PFSK-1 (cell line): ENCODE measurements around the gene NFIB.

Experiments used
- FOXP2 ChIP-seq: optimal IDR thresholded peaks from 2 replicates; pipeline ENCODE3; 2011; ENCODE audit warnings: borderline replicate concordance, control low read depth, inconsistent platforms; ENCODE audit not compliant: insufficient read depth; ENCODE audit errors: extremely low read length, extremely low read depth
- POLR2AphosphoS5 ChIP-seq: IDR thresholded peaks from 2 replicates; pipeline ENCODE4 v1.6.1; 2012; ENCODE audit warnings: low read depth, mild to moderate bottlenecking, control low read depth, low read length, moderate library complexity
- TAF1 ChIP-seq: IDR thresholded peaks from 2 replicates; pipeline ENCODE4 v1.6.1; 2012; ENCODE audit warnings: low read length, control low read depth, borderline replicate concordance; ENCODE audit not compliant: insufficient read depth
- TF ChIP-seq, protein P1 (sequence below), 2 experiments: IDR thresholded peaks; 2 replicates each; pipeline versions ENCODE4 v1.6.1 to v1.8.0; 2011 to 2012; ENCODE audit warnings: low read depth in 2 of 2, low read length in 2 of 2, control low read depth in 1 of 2, inconsistent platforms in 1 of 2, mild to moderate bottlenecking in 1 of 2, moderate library complexity in 1 of 2; ENCODE audit not compliant: insufficient read depth in 1 of 2

DNA sequence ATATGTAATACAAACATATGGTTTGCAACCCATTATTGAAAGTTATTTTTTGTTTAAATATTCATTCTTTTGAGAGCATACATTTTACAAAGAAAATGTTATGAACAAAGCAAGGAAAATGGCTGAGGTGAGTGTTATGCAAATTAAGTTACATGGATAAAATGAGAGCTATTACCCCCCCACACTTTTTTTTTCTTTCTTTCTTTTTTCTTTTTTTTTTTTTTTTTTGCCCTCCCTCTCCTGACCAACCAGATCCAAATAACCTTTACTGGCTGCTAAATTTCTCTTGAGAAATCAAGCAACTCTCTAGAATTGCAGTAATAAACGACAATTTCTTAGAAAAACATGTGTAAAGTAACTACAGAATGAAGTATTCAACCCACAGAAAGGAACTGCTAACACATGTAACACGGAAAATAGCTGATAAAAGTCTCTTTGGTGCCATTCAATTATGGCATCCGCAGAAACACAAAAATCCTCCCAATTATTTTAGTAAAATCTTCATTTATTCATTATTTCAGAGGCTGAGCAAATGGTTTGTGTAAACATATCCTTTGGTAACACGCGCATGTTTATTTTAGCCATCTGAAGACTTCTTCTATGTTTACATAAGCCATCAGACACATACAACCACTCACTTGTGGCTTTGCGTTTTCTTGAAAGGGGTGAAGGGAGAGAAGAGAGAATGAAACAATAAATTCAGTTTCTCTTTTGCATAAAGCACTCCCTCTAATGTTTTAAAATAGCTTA is 216.1 kb downstream of the NFIB start:
- TF ChIP-seq POLR2AphosphoS5 (no peak), FOXP2 (no peak), TAF1 (no peak)
- TF ChIP-seq, protein P1, sequence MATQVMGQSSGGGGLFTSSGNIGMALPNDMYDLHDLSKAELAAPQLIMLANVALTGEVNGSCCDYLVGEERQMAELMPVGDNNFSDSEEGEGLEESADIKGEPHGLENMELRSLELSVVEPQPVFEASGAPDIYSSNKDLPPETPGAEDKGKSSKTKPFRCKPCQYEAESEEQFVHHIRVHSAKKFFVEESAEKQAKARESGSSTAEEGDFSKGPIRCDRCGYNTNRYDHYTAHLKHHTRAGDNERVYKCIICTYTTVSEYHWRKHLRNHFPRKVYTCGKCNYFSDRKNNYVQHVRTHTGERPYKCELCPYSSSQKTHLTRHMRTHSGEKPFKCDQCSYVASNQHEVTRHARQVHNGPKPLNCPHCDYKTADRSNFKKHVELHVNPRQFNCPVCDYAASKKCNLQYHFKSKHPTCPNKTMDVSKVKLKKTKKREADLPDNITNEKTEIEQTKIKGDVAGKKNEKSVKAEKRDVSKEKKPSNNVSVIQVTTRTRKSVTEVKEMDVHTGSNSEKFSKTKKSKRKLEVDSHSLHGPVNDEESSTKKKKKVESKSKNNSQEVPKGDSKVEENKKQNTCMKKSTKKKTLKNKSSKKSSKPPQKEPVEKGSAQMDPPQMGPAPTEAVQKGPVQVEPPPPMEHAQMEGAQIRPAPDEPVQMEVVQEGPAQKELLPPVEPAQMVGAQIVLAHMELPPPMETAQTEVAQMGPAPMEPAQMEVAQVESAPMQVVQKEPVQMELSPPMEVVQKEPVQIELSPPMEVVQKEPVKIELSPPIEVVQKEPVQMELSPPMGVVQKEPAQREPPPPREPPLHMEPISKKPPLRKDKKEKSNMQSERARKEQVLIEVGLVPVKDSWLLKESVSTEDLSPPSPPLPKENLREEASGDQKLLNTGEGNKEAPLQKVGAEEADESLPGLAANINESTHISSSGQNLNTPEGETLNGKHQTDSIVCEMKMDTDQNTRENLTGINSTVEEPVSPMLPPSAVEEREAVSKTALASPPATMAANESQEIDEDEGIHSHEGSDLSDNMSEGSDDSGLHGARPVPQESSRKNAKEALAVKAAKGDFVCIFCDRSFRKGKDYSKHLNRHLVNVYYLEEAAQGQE (IDR thresholded peaks at IDR 0.05; ENCODE audit: insufficient read depth in 1 of 2, low read depth in 2 of 2, low read length in 2 of 2): no peak
